HG02938 (cell line): ENCODE measurements around the gene MYH14.
"Not testable (repeated sequence)": the region's sequence is repeated elsewhere in the genome, so short reads cannot be mapped to it uniquely, and the experiment has no call there.

ENCODE experiments used
- ATAC-seq: cut with Tn5 transposase; IDR thresholded peaks from one replicate; pipeline ENCODE4 v1.9.1; 2021; ENCODE audit warnings: mild to moderate bottlenecking, moderate library complexity; ENCODE audit not compliant: unreplicated experiment

Gene MYH14

GRCh38 chr19:50329146-50329925 is 125.9 kb downstream of the MYH14 start, which contains the start of gene KCNC3:
Gene KCNC3 (minus strand): TSS chr19:50329377. CDS start chr19:50329082, 295 bp downstream.
- peak; percentile 43 for ATAC-seq

GRCh38 chr19:50329926-50330294 is 126.5 kb downstream of the MYH14 start:
- not testable (repeated sequence) for ATAC-seq

DNA sequence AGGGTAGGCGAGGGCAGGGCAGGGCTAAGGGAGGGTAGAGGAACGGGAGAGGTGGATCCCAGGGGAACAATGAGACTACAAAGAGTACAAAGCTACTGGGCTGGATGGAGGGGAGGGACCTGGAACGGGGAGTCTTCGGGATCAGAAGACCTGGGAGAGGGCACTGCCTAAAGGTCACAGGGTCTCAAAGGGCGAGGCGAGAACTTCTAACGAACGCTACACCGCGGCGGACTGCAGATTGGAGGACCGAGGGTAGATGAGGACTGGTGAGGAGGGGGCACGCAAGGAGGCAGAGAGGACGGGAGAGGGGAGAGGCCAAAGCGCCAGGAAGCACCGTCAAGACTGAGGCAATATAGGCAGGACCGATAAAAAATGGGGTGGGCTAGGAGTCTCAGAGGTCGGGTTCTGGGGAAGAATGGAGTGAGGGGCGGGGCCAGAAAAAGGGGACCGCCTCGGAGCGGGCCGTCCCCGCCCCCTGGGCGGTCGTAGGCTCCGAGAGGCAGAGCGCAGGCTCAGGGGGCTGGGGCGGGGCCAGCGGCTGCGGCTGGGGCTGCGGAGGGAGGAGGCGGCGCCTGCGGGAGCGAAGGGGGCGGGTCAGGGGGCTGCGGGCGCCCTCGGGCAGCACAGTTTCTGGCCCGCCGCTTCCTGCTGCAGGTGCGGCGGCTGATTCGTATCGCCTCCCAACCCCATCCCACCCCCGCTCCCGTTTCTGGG is 127.1 kb downstream of the MYH14 start:
- no peak for ATAC-seq

DNA sequence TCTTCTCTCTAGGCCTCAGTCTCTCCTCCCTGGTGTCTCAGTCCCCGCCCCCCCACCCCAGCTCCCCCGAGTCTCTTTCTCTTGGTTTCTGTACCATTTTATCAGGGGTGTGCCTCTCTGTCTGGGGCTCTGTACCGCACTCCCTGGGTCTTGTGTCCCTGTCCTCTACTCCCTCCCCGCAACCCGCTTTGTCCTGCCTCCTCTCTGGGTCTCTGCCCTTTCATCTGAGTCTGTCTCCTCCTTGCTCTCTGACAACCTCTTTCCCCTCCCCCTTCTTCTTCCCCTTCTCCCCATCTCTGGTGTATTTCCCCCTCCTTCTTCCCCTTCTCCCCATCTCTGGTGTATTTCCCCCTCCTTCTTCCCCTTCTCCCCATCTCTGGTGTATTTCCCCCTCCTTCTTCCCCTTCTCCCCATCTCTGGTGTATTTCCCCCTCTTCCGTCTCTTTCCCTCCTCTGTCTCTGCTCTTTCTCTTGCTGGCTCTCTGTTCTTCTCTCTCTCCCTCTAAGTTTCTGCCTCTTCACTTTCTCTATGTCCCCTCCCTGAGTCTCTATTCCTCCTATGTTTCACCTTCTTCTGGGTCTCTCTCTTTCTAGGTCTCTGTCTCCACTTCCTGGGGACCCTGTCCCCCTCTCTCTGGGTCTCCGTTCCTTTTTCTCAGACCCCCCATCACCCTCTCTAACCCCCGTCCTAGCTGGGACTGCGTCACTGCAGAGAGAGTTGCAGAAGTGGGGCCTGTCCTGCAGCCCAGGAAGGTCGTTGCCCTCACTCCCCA is 128.0 kb downstream of the MYH14 start:
- ATAC-seq = no peak

GRCh38 chr19:50331994-50332243 is 128.5 kb downstream of the MYH14 start:
- no peak for ATAC-seq

DNA sequence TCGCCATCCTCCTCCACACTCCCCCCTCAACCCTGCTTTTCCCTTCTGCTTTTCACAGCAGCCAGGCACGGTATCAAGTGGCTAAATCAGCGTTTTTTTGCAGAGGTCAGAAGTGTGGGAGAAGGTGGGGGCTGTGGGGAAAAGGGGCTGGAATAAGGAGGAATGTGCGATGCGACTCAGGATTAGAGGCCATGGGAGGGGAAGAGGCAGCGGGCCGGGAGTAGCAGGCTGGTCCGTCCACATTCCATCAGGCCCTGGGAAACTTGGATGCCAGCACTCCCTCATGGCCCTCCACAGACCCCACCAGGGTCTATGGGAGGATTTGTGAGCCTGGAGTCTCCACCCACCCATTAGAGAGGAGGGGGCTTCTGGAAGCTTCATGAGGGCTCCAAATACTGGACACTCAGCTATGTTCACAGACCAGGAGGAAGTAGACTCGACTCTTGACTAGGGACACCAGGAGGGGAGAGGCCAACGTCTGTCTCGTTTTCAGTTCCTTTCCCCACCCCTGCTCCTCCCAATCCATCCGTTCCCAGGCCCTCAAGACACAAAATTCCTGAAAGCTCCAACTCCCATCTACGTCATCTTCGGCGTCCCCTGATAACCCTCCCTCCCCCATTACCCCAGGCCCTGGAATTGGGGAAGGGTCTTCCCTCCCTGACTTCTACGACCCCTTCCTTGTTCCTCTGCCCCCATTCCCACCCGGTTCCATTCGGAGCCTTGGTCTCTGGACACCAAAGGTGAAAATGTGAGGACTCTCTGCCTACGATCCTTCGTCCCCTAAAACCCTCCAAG is 129.0 kb downstream of the MYH14 start:
- ATAC-seq = no peak

DNA sequence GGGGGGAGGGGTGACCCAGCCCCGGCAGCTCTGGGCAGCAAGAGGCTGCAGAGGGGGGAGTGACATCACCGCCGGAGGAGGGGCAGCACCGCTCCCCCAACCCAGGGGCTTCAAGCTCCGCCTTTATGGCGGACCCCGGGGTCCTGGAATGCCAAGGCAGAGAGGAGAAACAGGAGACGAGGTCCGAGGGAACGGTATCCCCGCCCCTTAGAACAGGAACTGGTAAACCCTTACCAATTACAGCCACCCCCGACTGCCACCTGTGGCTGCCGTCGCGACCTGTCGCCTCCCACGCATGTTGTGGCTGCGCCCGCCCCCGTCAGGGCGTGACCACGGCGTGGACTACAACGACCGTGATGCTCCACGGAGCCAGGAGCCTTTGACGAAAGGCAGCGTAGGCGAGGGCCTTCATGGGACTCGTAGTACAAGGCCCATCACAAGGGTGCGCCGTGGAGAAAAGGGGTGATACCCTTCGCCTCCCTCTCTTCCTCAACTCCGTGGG is 129.9 kb downstream of the MYH14 start:
- peak; percentile 41 for ATAC-seq

- peak; percentile 21 for ATAC-seq
These were observed 130.6 kb downstream of the MYH14 start for GRCh38 chr19:50333737-50334617.

DNA sequence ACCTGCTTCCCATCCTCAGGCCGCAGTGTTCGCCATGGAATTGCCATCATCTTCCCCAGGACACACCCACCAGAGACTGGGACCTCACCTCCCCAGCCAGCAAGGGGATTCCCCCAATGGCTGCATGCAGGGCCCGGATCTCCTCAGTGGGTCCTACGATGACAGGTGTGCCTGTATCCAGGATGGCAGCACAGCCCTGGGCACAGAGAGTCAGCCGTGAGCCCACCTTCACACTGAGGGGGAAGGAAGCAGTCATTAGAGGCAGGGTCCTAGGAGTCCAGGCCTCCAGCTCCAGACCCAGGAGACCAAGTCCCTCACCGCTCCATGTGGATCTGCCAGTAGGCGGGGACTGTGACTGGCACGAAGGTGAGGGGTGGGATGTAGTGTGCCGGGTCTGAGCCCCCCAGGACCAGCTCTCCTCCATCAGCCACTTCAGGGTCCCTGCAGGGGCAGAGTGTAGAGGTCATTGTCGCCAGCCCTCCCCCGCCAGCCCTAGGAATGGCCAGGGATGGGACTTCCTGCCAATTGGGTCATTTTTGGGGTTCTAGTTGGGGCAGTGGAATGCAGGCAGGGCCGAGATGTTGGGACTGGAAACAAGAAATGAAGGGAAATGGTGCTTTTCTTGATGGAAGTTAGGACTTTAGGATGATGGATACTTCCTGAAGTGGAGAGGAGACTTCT is 131.5 kb downstream of the MYH14 start:
- ATAC-seq = no peak

DNA sequence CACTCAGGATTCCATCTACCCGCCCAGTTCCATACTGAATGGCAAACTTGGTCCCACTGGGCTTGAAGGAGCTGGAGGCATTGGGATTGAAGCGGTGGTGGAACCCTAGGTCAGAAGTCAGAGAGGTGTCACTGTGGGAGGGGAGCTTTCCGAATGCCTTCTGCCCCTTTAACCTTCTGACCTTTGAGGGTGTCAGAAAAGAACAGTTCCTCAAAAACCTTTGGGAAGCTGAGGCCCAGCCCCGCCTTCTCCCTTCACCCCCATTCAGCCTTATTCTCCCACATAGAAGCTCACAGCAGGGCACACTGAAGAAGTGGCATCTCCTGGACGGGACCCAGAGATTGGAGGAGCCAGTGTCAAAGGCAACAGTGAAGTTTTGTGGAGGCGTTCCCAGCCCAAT is 133.6 kb downstream of the MYH14 start:
- not testable (repeated sequence) for ATAC-seq

- no peak for ATAC-seq
These were observed 136.9 kb downstream of the MYH14 start for GRCh38 chr19:50340331-50340730.

DNA sequence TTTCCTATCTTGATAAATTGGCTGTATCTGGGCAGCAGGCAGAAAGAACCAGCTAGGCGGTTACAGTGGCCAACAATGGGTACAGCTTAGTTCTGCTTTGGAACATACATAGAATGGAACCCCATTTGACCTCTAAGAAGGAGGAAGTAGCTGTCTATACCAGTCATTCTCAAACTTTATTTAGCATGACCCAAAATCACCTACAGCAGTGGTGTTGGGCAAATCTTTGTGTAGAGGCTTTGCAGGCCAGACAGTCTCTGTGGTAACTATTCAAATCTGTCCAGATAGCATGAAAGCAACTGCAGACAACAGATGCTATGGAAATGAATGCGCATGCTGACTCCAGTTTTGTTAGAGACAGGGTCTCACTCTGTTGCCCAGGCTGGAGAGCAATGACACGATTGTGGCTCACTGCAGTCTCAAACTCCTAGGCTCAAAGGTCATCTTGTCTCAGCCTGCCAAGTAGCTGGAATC is 137.7 kb downstream of the MYH14 start:
- peak; percentile 71 for ATAC-seq

- ATAC-seq = peak; percentile 46
These were observed 141.4 kb downstream of the MYH14 start for GRCh38 chr19:50344661-50345318.

DNA sequence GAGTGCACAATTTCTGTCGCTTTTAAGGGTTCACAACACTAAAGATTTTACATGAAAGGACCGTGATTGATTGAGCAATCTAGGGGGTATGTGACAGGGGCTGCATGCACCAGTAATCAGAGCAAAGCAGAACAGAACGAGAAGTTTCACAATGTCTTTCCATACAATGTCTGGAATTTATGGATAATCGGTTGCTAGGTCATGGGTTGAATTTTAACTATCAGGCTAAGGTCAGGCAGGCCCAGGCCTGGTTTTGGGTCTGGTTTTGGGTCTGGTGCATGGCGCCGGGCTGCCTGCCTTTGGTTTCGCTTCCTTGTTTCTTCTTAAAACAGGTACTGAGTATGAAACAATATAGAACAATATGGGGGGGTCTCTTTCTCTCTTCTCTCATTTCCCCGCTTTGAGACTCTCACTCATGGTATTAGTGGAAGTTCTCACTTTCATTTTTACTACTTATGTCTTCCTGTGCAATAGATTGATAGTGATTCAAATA is 143.7 kb downstream of the MYH14 start:
- ATAC-seq = not testable (repeated sequence)

GRCh38 chr19:50349277-50350057 is 146.0 kb downstream of the MYH14 start:
- ATAC-seq = no peak

GRCh38 chr19:50352242-50352641 is 148.8 kb downstream of the MYH14 start:
- no peak for ATAC-seq

GRCh38 chr19:50353487-50353880 is 150.1 kb downstream of the MYH14 start:
- not testable (repeated sequence) for ATAC-seq
